ENCODE measurements around the gene PSG6.
"Not testable (repeated sequence)": the region's sequence is repeated elsewhere in the genome, so short reads cannot be mapped to it uniquely, and the experiment has no call there.

The PSG6 gene

GRCh38 chr19:42917634-42918033, at the start of gene PSG6:
TSS of gene PSG6 (minus strand) at chr19:42917894. CDS start at chr19:42917792, 102 bp downstream.
- DNase-seq, result not testable (repeated sequence)

GRCh38 chr19:42965176-42965575, 47.5 kb upstream of the PSG6 start:
- no peak for DNase-seq

GRCh38 chr19:42961119-42961518, 43.4 kb upstream of the PSG6 start:
- no peak for DNase-seq

- not testable (repeated sequence) for DNase-seq
Observed at GRCh38 chr19:42952126-42952525, 34.4 kb upstream of the PSG6 start.

GRCh38 chr19:42951476-42951875, 33.8 kb upstream of the PSG6 start:
- DNase-seq, result not testable (repeated sequence)

GRCh38 chr19:42942187-42942789, 24.6 kb upstream of the PSG6 start:
- no peak for DNase-seq

GRCh38 chr19:42937107-42937506, 19.4 kb upstream of the PSG6 start, which contains the start of gene PSG7:
TSS of gene PSG7 (minus strand) at chr19:42937207. CDS start at chr19:42937076, 131 bp downstream.
- not testable (repeated sequence) for DNase-seq

GRCh38 chr19:42934726-42935125, 17.0 kb upstream of the PSG6 start:
- DNase-seq, result not testable (repeated sequence)

- not testable (repeated sequence) for DNase-seq
Observed at GRCh38 chr19:42934183-42934582, 16.5 kb upstream of the PSG6 start.

- DNase-seq, result not testable (repeated sequence)
Observed at GRCh38 chr19:42933412-42933811, 15.7 kb upstream of the PSG6 start.

- DNase-seq, result not testable (repeated sequence)
Observed at GRCh38 chr19:42932485-42933101, 14.9 kb upstream of the PSG6 start.

GRCh38 chr19:42930214-42930613, 12.5 kb upstream of the PSG6 start:
- DNase-seq, result not testable (repeated sequence)

- DNase-seq, result no peak
Observed at GRCh38 chr19:42928896-42929295, 11.2 kb upstream of the PSG6 start.

- DNase-seq, result no peak
Observed at GRCh38 chr19:42926781-42927180, 9.1 kb upstream of the PSG6 start.

- DNase-seq, result not testable (repeated sequence)
Observed at GRCh38 chr19:42923106-42923505, 5.4 kb upstream of the PSG6 start.

- DNase-seq, result not testable (repeated sequence)
Observed at GRCh38 chr19:42920971-42921370, 3.3 kb upstream of the PSG6 start.

GRCh38 chr19:42919757-42920079, 2.0 kb upstream of the PSG6 start:
- no peak for DNase-seq

GRCh38 chr19:42919070-42919756, 1.5 kb upstream of the PSG6 start:
- not testable (repeated sequence) for DNase-seq

GRCh38 chr19:42918377-42919069, 829 bp upstream of the PSG6 start:
- not testable (repeated sequence) for DNase-seq

GRCh38 chr19:42916931-42917330, 763 bp downstream of the PSG6 start:
- DNase-seq, result not testable (repeated sequence)

- DNase-seq, result not testable (repeated sequence)
Observed at GRCh38 chr19:42913516-42913915, 4.2 kb downstream of the PSG6 start.

- DNase-seq, result not testable (repeated sequence)
Observed at GRCh38 chr19:42912941-42913340, 4.8 kb downstream of the PSG6 start.

- not testable (repeated sequence) for DNase-seq
Observed at GRCh38 chr19:42911731-42912130, 6.0 kb downstream of the PSG6 start.

All from activated T-cell treated with anti-CD3 and anti-CD28 coated beads, Interleukin-2, amount 50 U/mL, for 1 hour (primary cell).